ENCODE results near the gene ZMIZ1. TPM values are rescaled to one million over a fixed set of nuclear protein-coding genes. Genes with fewer than 3 reads are reported as not detected.

ZMIZ1 gene
- total RNA-seq, 1 donor from 2014 or later = 93.9 TPM

- Mint-ChIP-seq H3K27ac (no peak overlapping the region), H3K27me3 (peaks cover 28% of the 10 kb centered on the region), H3K9me3 (no peaks in the 10 kb centered on the region), H3K4me1 (peaks cover 19% of the 10 kb centered on the region), H3K36me3 (ENCODE audit: low read depth) (no peaks in the 10 kb centered on the region), H3K4me3 (no peak overlapping the region)
- intact Hi-C loops (cut with micrococcal nuclease) = no loop called here
- POLR2A ChIA-PET = interaction anchor here (1.1 kb wide), 1 partner anchor 9 kb away, joined by 5 read pairs; no protein-coding TSS in a partner anchor
- DNase-seq = no peak
- no peak for ATAC-seq (ENCODE audit: low read depth)
- TF ChIP-seq CTCF (IDR thresholded peaks at IDR 0.05) = no peak
- CTCF ChIA-PET = no interaction called here
These were observed 37.1 kb downstream of the ZMIZ1 start for GRCh38 chr10:79105818-79106217.

- CTCF ChIA-PET = no interaction called here
- no peak overlapping the region for H3K27ac Mint-ChIP-seq
- H3K4me3 Mint-ChIP-seq = no peak overlapping the region
These were observed 37.7 kb downstream of the ZMIZ1 start for GRCh38 chr10:79106256-79107050.

GRCh38 chr10:79107736-79108264 lies 39.0 kb downstream of the ZMIZ1 start:
- no peak for DNase-seq
- H3K27ac Mint-ChIP-seq = no peak overlapping the region
- H3K4me1 Mint-ChIP-seq = peaks cover 7% of the 10 kb centered on the region
- H3K4me3 Mint-ChIP-seq = no peak overlapping the region
- no peak for TF ChIP-seq CTCF (IDR thresholded peaks at IDR 0.05)
- no peak for ATAC-seq (ENCODE audit: low read depth)
- H3K36me3 Mint-ChIP-seq (ENCODE audit: low read depth) = no peaks in the 10 kb centered on the region
- intact Hi-C loops (cut with micrococcal nuclease) = no loop called here
- CTCF ChIA-PET = no interaction called here
- POLR2A ChIA-PET = no interaction called here
- peaks cover 22% of the 10 kb centered on the region for H3K27me3 Mint-ChIP-seq
- no peaks in the 10 kb centered on the region for H3K9me3 Mint-ChIP-seq

More at GRCh38 chr10:79106256-79107050, 37.7 kb downstream of the ZMIZ1 start:
- no peaks in the 10 kb centered on the region for H3K9me3 Mint-ChIP-seq
- no peak for ATAC-seq (ENCODE audit: low read depth)
- DNase-seq = no peak
- POLR2A ChIA-PET = interaction anchor here (1.1 kb wide), 1 partner anchor 8 kb away, joined by 5 read pairs; no protein-coding TSS in a partner anchor
- no peaks in the 10 kb centered on the region for H3K36me3 Mint-ChIP-seq (ENCODE audit: low read depth)
- peaks cover 21% of the 10 kb centered on the region for H3K27me3 Mint-ChIP-seq
- H3K4me1 Mint-ChIP-seq = peaks cover 19% of the 10 kb centered on the region
- intact Hi-C loops (cut with micrococcal nuclease) = no loop called here
- no peak for TF ChIP-seq CTCF (IDR thresholded peaks at IDR 0.05)

GRCh38 chr10:79108728-79109127 lies 40.0 kb downstream of the ZMIZ1 start:
- DNase-seq (no peak), ATAC-seq (ENCODE audit: low read depth) (no peak)
- Mint-ChIP-seq H3K27ac (no peak overlapping the region), H3K9me3 (no peaks in the 10 kb centered on the region), H3K4me3 (no peak overlapping the region), H3K36me3 (ENCODE audit: low read depth) (no peaks in the 10 kb centered on the region), H3K4me1 (no peaks in the 10 kb centered on the region), H3K27me3 (peaks cover 18% of the 10 kb centered on the region)
- CTCF ChIA-PET = no interaction called here
- POLR2A ChIA-PET = no interaction called here
- intact Hi-C loops (cut with micrococcal nuclease) = no loop called here
- TF ChIP-seq CTCF (IDR thresholded peaks at IDR 0.05) = no peak

GRCh38 chr10:79111427-79111826 lies 42.7 kb downstream of the ZMIZ1 start:
- POLR2A ChIA-PET = no interaction called here

More at GRCh38 chr10:79111427-79111826, 42.7 kb downstream of the ZMIZ1 start:
- no peak for ATAC-seq (ENCODE audit: low read depth)
- H3K27ac Mint-ChIP-seq = no peak overlapping the region
- no peak for DNase-seq
- TF ChIP-seq CTCF (IDR thresholded peaks at IDR 0.05) = no peak
- intact Hi-C loops (cut with micrococcal nuclease) = no loop called here
- no peaks in the 10 kb centered on the region for H3K9me3 Mint-ChIP-seq
- CTCF ChIA-PET = no interaction called here
- no peaks in the 10 kb centered on the region for H3K36me3 Mint-ChIP-seq (ENCODE audit: low read depth)
- peaks cover 9% of the 10 kb centered on the region for H3K4me1 Mint-ChIP-seq
- H3K4me3 Mint-ChIP-seq = no peak overlapping the region
- peaks cover 18% of the 10 kb centered on the region for H3K27me3 Mint-ChIP-seq
